Caco-2 (cell line): ENCODE measurements around the gene EIF3A. TPM values are rescaled to one million over a fixed set of nuclear protein-coding genes. Genes with fewer than 3 reads are reported as not detected.

ENCODE experiments used
- BruUV-seq: library from RNA; stranded (reverse); fragments of 400-500 nt; replicated peaks from 2 replicates; lab custom pipeline; 2021; lab: Mats Ljungman, UMichigan
- CTCF ChIA-PET: fragments of 300-600 bp; sonication (Branson Sonifier 250); formaldehyde crosslinking; loops from one replicate; lab custom pipeline; 2022; ENCODE audit warnings: antibody characterized with exemption; lab: Charles Lee
- POLR2A ChIA-PET: fragments of 300-600 bp; sonication (Branson Sonifier 250); formaldehyde crosslinking; loops from one replicate; lab custom pipeline; 2022; ENCODE audit warnings: antibody characterized with exemption; lab: Charles Lee
- DNase-seq, 2 experiments: peaks; one replicate each; pipeline versions ENCODE4 v3.0.0 to v3.0.0-alpha.2; 2020 to 2022
- H3K27me3 ChIP-seq: replicated peaks from 2 replicates; pipeline ENCODE4 v1.6.0; 2011; ENCODE audit warnings: low read length; ENCODE audit not compliant: control insufficient read depth, insufficient read depth
- H3K36me3 ChIP-seq: 2 replicates; pipeline ENCODE4 v1.5.1; 2011; ENCODE audit warnings: low read length; ENCODE audit not compliant: control insufficient read depth, insufficient read depth
- H3K4me1 ChIP-seq: fragments of 250-450 bp; sonication (Bioruptor Pico); 2 replicates; pipeline ENCODE4 v1.5.1; 2020; ENCODE audit warnings: mild to moderate bottlenecking
- H3K4me3 ChIP-seq: 2 replicates; pipeline ENCODE4 v1.5.1; 2011; ENCODE audit warnings: low read depth, mild to moderate bottlenecking, control low read depth, low read length
- H3K9me3 ChIP-seq: fragments of 250-450 bp; sonication (Bioruptor Pico); 2 replicates; pipeline ENCODE4 v1.5.1; 2020; ENCODE audit warnings: mild to moderate bottlenecking, moderate library complexity
- H3K27ac Mint-ChIP-seq: one replicate; pipeline ENCODE4 v1.8.0; 2022; ENCODE audit warnings: mixed read lengths; ENCODE audit not compliant: unreplicated experiment
- H3K27me3 Mint-ChIP-seq: one replicate; pipeline ENCODE4 v1.8.0; 2022; ENCODE audit warnings: mixed read lengths; ENCODE audit not compliant: insufficient read depth, unreplicated experiment
- H3K36me3 Mint-ChIP-seq: one replicate; pipeline ENCODE4 v1.8.0; 2022; ENCODE audit warnings: mild to moderate bottlenecking, mixed read lengths; ENCODE audit not compliant: insufficient read depth, unreplicated experiment
- H3K4me1 Mint-ChIP-seq: one replicate; pipeline ENCODE4 v1.8.0; 2022; ENCODE audit warnings: low read depth, mixed read lengths; ENCODE audit not compliant: unreplicated experiment
- H3K4me3 Mint-ChIP-seq: one replicate; pipeline ENCODE4 v1.8.0; 2022; ENCODE audit warnings: mild to moderate bottlenecking, moderate library complexity, mixed read lengths; ENCODE audit not compliant: unreplicated experiment
- H3K9me3 Mint-ChIP-seq: one replicate; pipeline ENCODE4 v1.8.0; 2022; ENCODE audit warnings: mixed read lengths; ENCODE audit not compliant: unreplicated experiment
- CTCF ChIP-seq, 2 experiments: fragments of 200-600 bp in 1 of 2; IDR thresholded peaks; 1 replicate in 1 of 2; 2 replicates in 1 of 2; pipeline versions ENCODE4 v1.5.1 to v1.8.0; 2011 to 2022; ENCODE audit warnings: antibody characterized with exemption in 1 of 2, control low read depth in 1 of 2, inconsistent platforms in 1 of 2, low read depth in 1 of 2, low read length in 1 of 2, mild to moderate bottlenecking in 1 of 2, moderate library complexity in 1 of 2; ENCODE audit not compliant: insufficient read depth in 1 of 2, severe bottlenecking in 1 of 2, unreplicated experiment in 1 of 2
- intact Hi-C: fragments of 100-400 bp; cut with micrococcal nuclease; formaldehyde crosslinking; loops from one replicate; pipeline ENCODE4 v1.10.0; 2022; ENCODE audit not compliant: unreplicated experiment
- total RNA-seq: library from RNA; stranded (reverse); gene quantifications from 2 replicates; pipeline ENCODE4 v1.2.3, GENCODE V29; 2022

The EIF3A gene
- total RNA-seq, 1 experiment from 2014 or later, result 146 TPM

- H3K4me1 ChIP-seq, result no peaks in the 10 kb centered on the region
- H3K27me3 ChIP-seq, result no peaks in the 10 kb centered on the region
- no peaks in the 10 kb centered on the region for H3K9me3 ChIP-seq
- no peak for TF ChIP-seq CTCF (IDR thresholded peaks at IDR 0.05; ENCODE audit: insufficient read depth in 1 of 2, low read depth in 1 of 2, low read length in 1 of 2, severe bottlenecking in 1 of 2, unreplicated experiment in 1 of 2)
- no peak for DNase-seq
- ChIA-PET POLR2A (no interaction called here), CTCF (no interaction called here)
- Mint-ChIP-seq H3K27ac (no peak overlapping the region), H3K9me3 (no peaks in the 10 kb centered on the region), H3K36me3 (peaks cover 9% of the 10 kb centered on the region), H3K4me3 (no peak overlapping the region), H3K4me1 (peaks cover 6% of the 10 kb centered on the region), H3K27me3 (no peaks in the 10 kb centered on the region)
- no peaks in the 10 kb centered on the region for H3K36me3 ChIP-seq
- intact Hi-C loops, result loop anchor here (5.0 kb wide), 1 partner anchor 268 kb away; no protein-coding TSS in a partner anchor
- no peak overlapping the region for H3K4me3 ChIP-seq
- BruUV-seq, result no TSS peak
These were observed 55.7 kb downstream of the EIF3A start for GRCh38 chr10:119024882-119025281.

GRCh38 chr10:119023553-119023868, 57.1 kb downstream of the EIF3A start:
- Histone ChIP-seq H3K4me1 (no peaks in the 10 kb centered on the region), H3K27me3 (no peaks in the 10 kb centered on the region), H3K9me3 (no peaks in the 10 kb centered on the region), H3K36me3 (no peaks in the 10 kb centered on the region), H3K4me3 (no peak overlapping the region)
- POLR2A ChIA-PET, result no interaction called here
- Mint-ChIP-seq H3K4me1 (peaks cover 6% of the 10 kb centered on the region), H3K4me3 (no peak overlapping the region), H3K36me3 (no peaks in the 10 kb centered on the region), H3K27ac (no peak overlapping the region), H3K9me3 (no peaks in the 10 kb centered on the region), H3K27me3 (no peaks in the 10 kb centered on the region)
- TF ChIP-seq CTCF (IDR thresholded peaks at IDR 0.05; ENCODE audit: insufficient read depth in 1 of 2, low read depth in 1 of 2, low read length in 1 of 2, severe bottlenecking in 1 of 2, unreplicated experiment in 1 of 2), result no peak
- no peak for DNase-seq
- CTCF ChIA-PET, result no interaction called here
- no TSS peak for BruUV-seq
- intact Hi-C loops, result no loop called here

- Histone ChIP-seq H3K27me3 (no peaks in the 10 kb centered on the region), H3K4me3 (no peak overlapping the region), H3K9me3 (no peaks in the 10 kb centered on the region), H3K36me3 (no peaks in the 10 kb centered on the region), H3K4me1 (no peaks in the 10 kb centered on the region)
- CTCF ChIA-PET, result no interaction called here
- no peaks in the 10 kb centered on the region for H3K27me3 Mint-ChIP-seq
- peaks cover 6% of the 10 kb centered on the region for H3K4me1 Mint-ChIP-seq
- no peak for TF ChIP-seq CTCF (IDR thresholded peaks at IDR 0.05; ENCODE audit: insufficient read depth in 1 of 2, low read depth in 1 of 2, low read length in 1 of 2, severe bottlenecking in 1 of 2, unreplicated experiment in 1 of 2)
- DNase-seq, result no peak
- no peak overlapping the region for H3K4me3 Mint-ChIP-seq
- no TSS peak for BruUV-seq
- H3K9me3 Mint-ChIP-seq, result no peaks in the 10 kb centered on the region
- POLR2A ChIA-PET, result no interaction called here
- intact Hi-C loops, result no loop called here
- H3K27ac Mint-ChIP-seq, result no peak overlapping the region
- no peaks in the 10 kb centered on the region for H3K36me3 Mint-ChIP-seq
These were observed 57.6 kb downstream of the EIF3A start for GRCh38 chr10:119022846-119023552.
